GM18907 (cell line): ENCODE results near the gene UCHL5.
"Not testable (repeated sequence)": the region's sequence is repeated elsewhere in the genome, so short reads cannot be mapped to it uniquely, and the experiment has no call there.

Experiments
- ATAC-seq: cut with Tn5 transposase; IDR thresholded peaks from one replicate; pipeline ENCODE4 v1.9.1; 2021; ENCODE audit warnings: mild to moderate bottlenecking, moderate library complexity; ENCODE audit not compliant: unreplicated experiment

UCHL5 gene

DNA sequence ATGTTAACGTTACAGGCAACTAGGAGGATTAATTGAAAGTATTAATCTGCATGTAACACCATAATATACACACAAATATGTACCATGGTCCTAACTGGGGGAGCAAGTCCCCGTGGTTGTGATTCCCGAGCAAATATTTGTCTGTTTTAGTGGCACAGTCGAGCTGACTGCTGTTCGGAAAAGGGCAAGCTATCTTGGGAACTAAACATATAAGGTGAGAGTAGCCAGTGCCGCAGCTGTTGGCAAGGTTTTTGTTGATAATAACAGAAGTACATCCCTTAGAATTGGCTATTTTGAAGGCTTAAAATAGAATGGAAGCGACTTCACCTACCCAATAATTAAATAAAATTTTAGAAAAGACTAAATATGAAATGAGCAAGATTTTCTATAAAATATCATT lies 45.5 kb downstream of the UCHL5 start:
- ATAC-seq: no peak

GRCh38 chr1:193013005-193013404 lies 46.2 kb downstream of the UCHL5 start:
- ATAC-seq: no peak

DNA sequence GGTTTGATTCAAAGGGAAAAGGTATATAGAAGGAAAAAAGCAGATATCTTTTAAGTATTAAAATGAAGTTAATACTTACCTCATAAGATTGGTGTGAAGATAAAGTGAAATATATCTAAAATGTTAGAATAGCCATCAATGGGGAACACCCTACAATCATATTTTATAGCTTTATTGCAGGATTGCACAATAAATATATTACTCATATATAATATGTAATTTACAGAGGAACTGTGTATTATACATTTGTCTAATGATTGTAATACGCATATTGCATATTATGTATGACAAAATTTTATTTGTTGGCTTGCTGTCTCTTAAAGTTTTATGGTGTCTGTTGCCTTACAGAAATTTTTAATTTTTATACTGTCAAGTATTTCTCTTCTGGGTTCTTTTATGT lies 47.8 kb downstream of the UCHL5 start:
- no peak for ATAC-seq

- ATAC-seq: no peak
These were observed 49.7 kb downstream of the UCHL5 start for GRCh38 chr1:193009501-193009900.

- no peak for ATAC-seq
These were observed 53.4 kb downstream of the UCHL5 start for GRCh38 chr1:193005785-193006184.

- ATAC-seq: no peak
These were observed 60.6 kb downstream of the UCHL5 start for GRCh38 chr1:192998536-192998935.

DNA sequence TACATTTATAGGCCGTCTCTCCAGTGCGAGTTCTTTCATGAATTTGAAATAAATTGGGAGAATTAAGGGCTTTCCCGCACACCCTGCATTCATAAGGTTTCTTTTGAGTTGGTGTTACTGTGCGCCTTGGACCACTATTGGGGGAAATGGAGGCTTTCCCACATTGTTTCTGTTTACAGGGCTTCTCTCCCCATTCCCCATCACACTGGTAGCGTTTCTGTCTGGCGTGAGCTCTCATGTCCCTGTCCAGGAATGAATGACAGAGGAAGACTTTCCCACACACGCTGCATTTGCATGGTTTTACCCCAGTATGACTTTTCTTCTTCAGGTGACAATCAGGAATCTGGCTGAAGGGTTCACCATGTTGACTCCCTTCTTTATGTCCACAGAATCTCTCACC lies 65.0 kb downstream of the UCHL5 start:
- ATAC-seq: no peak

DNA sequence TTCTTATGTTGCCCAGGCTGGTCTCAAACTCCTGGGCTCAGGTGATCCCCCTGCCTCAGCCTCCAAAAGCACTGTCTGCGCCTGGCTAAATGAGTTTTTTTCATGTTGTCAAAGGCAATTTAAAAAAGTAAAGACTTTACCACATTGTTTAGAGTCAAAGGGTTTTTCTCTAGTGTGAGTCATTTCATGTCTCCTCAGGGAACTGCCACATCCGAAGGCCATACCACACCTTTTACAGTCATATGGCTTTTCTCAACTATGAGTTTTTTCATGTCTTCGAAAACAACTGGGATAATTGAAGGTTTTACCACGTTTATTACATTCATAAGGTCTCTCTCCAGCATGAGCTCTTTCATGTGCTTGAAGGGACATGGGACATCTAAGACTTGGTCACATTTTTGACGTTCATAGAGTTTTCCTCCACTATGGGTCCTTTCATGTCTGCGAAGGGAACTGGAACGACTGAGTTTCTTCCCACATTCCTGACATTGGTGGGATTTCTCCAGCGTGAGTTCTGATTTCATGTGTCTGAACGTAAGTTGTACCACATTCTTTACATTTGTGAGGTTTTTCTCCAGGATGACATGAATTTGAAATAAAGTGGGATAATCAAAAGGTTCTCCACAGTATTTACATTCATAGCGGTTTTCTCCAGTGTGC lies 65.6 kb downstream of the UCHL5 start:
- no peak for ATAC-seq

- ATAC-seq: not testable (repeated sequence)
These were observed 72.3 kb downstream of the UCHL5 start for GRCh38 chr1:192986748-192987334.

GRCh38 chr1:192986110-192986747 lies 72.9 kb downstream of the UCHL5 start:
- ATAC-seq: no peak

DNA sequence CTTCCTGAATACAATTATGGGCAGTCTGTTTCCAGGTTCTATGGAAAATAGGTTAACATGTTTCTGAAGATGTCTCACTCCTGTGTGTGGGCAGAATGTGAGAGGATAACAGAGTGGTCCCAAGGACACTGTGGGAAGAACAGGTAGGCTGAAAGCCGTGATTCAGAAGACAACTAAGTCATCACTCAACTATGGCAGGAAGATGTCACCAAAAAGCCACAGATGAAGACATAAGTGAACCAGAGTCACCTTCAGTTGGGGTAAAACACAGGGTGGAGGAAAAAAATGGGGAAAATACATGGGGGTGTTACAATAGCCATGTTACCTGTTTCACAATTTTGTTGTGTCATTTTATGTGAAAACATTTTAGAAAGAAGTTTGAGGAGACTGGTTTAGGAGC lies 75.1 kb downstream of the UCHL5 start:
- peak; percentile 15 for ATAC-seq

- ATAC-seq: peak; percentile 77
These were observed 75.7 kb downstream of the UCHL5 start for GRCh38 chr1:192983349-192983980.

- no peak for ATAC-seq
These were observed 78.3 kb downstream of the UCHL5 start for GRCh38 chr1:192980856-192981255.

- not testable (repeated sequence) for ATAC-seq
These were observed 78.8 kb downstream of the UCHL5 start for GRCh38 chr1:192980334-192980733.

DNA sequence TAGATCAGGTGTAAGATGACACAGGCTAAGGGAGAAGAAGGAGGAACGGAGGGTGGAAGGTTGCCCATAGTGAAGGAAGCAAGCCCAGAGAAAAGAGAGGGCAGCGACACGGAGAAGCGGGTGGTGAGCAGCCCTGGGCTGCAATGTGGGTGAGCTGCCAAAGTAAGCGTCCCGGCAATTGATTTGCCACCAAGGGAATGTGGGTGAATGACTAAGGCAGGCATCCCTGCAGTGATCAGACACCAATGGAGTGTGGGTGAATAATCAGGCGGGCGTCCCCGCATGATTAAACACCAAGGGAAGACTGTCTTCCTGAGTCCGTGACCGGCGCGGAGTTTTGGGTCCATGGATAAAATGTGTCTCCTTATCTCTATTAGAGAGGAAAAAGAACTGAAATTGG lies 79.6 kb downstream of the UCHL5 start:
- no peak for ATAC-seq

- no peak for ATAC-seq
These were observed 80.9 kb downstream of the UCHL5 start for GRCh38 chr1:192978195-192978710.

DNA sequence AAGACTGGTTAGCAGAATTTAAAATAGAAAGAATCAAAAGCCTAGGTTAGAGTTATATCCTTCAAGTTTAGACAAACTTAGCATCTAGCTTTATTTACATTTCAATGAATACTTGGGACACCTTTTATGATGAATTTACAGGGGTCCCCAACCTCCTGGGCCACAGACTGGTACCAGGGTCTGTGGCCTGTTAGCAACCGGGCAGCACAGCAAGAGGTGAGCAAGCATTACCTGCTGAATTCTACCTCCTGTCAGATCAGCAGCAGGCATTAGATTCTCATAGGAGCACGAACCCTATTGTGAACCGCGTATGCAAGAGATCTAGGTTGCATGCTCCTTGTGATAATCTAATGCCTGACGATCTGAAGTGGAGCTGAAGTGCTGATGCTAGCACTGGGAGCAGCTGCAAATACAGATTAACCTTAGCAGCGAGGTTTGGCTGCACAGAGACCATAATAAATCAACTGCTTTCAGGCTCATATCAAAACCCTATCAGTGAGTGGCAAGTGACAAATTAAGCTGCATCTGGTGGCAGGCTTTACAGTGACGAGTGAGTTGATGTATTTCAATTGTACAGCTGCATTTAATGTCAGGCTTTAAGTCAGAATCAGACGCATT lies 82.0 kb downstream of the UCHL5 start:
- no peak for ATAC-seq

DNA sequence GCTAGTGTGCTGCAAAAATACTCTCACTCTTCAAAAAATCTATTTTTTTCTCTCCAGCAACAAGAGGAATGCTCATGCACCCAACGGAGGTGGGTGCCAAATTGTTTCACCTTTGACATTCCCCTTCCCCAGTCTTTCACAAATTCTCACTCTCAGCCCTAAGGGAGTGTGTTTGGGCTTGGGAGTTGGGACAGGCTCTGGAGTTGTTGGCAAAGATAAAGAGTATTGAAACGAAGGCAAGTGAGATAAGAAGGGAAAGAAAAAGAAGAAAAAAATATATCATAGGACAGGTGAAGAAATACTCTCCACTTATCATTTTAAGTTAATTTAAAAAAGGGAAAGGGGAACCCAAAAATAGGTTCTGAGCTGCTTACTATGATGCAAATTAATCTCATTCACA lies 82.6 kb downstream of the UCHL5 start:
- ATAC-seq: no peak

GRCh38 chr1:192974701-192975100 lies 84.5 kb downstream of the UCHL5 start:
- ATAC-seq: no peak

GRCh38 chr1:192973988-192974387 lies 85.2 kb downstream of the UCHL5 start:
- no peak for ATAC-seq

DNA sequence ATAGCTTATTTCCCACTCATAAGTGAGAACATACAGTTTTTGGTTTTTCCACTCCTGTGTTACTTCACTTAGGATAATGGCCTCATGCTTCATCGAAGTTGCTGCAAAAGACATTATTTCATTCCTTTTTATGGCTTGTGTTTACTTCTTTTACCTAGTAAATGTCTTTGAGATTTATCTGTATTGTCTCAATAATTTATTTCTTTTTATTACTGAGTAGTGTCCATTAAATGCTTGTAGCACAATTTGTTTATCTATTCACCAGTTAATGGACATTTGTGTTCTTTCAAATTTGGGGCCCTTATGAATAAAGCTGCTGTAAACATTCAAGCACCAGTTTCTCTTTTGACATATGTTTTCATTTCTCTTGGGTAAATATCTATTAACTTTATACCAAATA lies 86.0 kb downstream of the UCHL5 start:
- ATAC-seq: no peak
